ENCODE results near the gene PHACTR3.

Gene PHACTR3

GRCh38 chr20:59585714-59586409 lies 18.5 kb upstream of the PHACTR3 start:
- DNase-seq (ENCODE audit: low read depth) = no peak
- H3K4me3 ChIP-seq (ENCODE audit: low read depth, low read length) = no peak overlapping the region

- DNase-seq (ENCODE audit: low read depth) = no peak
These were observed 17.7 kb upstream of the PHACTR3 start for GRCh38 chr20:59586613-59587012.

GRCh38 chr20:59587570-59587969 lies 16.8 kb upstream of the PHACTR3 start:
- DNase-seq (ENCODE audit: low read depth) = no peak
- H3K4me3 ChIP-seq (ENCODE audit: low read depth, low read length) = no peak overlapping the region

More at GRCh38 chr20:59586613-59587012, 17.7 kb upstream of the PHACTR3 start:
- no peak overlapping the region for H3K4me3 ChIP-seq (ENCODE audit: low read depth, low read length)

GRCh38 chr20:59588236-59588855 lies 16.0 kb upstream of the PHACTR3 start:
- DNase-seq (ENCODE audit: low read depth) = no peak
- H3K4me3 ChIP-seq (ENCODE audit: low read depth, low read length) = no peak overlapping the region

- no peak overlapping the region for H3K4me3 ChIP-seq (ENCODE audit: low read depth, low read length)
- no peak for DNase-seq (ENCODE audit: low read depth)
These were observed 15.2 kb upstream of the PHACTR3 start for GRCh38 chr20:59589086-59589684.

GRCh38 chr20:59591061-59591460 lies 13.3 kb upstream of the PHACTR3 start:
- no peak overlapping the region for H3K4me3 ChIP-seq (ENCODE audit: low read depth, low read length)
- no peak for DNase-seq (ENCODE audit: low read depth)

GRCh38 chr20:59596690-59597089 lies 7.7 kb upstream of the PHACTR3 start:
- DNase-seq (ENCODE audit: low read depth) = no peak
- no peak overlapping the region for H3K4me3 ChIP-seq (ENCODE audit: low read depth, low read length)

- H3K4me3 ChIP-seq (ENCODE audit: low read depth, low read length) = no peak overlapping the region
- no peak for DNase-seq (ENCODE audit: low read depth)
These were observed 7.1 kb upstream of the PHACTR3 start for GRCh38 chr20:59597240-59597639.

- no peak for DNase-seq (ENCODE audit: low read depth)
- H3K4me3 ChIP-seq (ENCODE audit: low read depth, low read length) = no peak overlapping the region
These were observed 5.6 kb upstream of the PHACTR3 start for GRCh38 chr20:59598625-59599310.

GRCh38 chr20:59599941-59600340 lies 4.4 kb upstream of the PHACTR3 start:
- H3K4me3 ChIP-seq (ENCODE audit: low read depth, low read length) = no peak overlapping the region
- DNase-seq (ENCODE audit: low read depth) = no peak

GRCh38 chr20:59600472-59600871 lies 3.9 kb upstream of the PHACTR3 start:
- no peak for DNase-seq (ENCODE audit: low read depth)

GRCh38 chr20:59602546-59603080 lies 1.7 kb upstream of the PHACTR3 start:
- DNase-seq (ENCODE audit: low read depth) = no peak

More at GRCh38 chr20:59600472-59600871, 3.9 kb upstream of the PHACTR3 start:
- H3K4me3 ChIP-seq (ENCODE audit: low read depth, low read length) = no peak overlapping the region

GRCh38 chr20:59603176-59603575 lies 1.2 kb upstream of the PHACTR3 start:
- DNase-seq (ENCODE audit: low read depth) = no peak
- no peak overlapping the region for H3K4me3 ChIP-seq (ENCODE audit: low read depth, low read length)

More at GRCh38 chr20:59602546-59603080, 1.7 kb upstream of the PHACTR3 start:
- H3K4me3 ChIP-seq (ENCODE audit: low read depth, low read length) = no peak overlapping the region

GRCh38 chr20:59604741-59605600 lies 631 bp downstream of the PHACTR3 start:
- no peak overlapping the region for H3K4me3 ChIP-seq (ENCODE audit: low read depth, low read length)
- DNase-seq (ENCODE audit: low read depth) = no peak

- H3K4me3 ChIP-seq (ENCODE audit: low read depth, low read length) = no peak overlapping the region
- DNase-seq (ENCODE audit: low read depth) = no peak
These were observed 1.4 kb downstream of the PHACTR3 start for GRCh38 chr20:59605601-59606364.

GRCh38 chr20:59606566-59606965 lies 2.2 kb downstream of the PHACTR3 start:
- DNase-seq (ENCODE audit: low read depth) = no peak
- no peak overlapping the region for H3K4me3 ChIP-seq (ENCODE audit: low read depth, low read length)

- H3K4me3 ChIP-seq (ENCODE audit: low read depth, low read length) = no peak overlapping the region
- DNase-seq (ENCODE audit: low read depth) = no peak
These were observed 4.1 kb downstream of the PHACTR3 start for GRCh38 chr20:59608396-59608795.

GRCh38 chr20:59608871-59609270 lies 4.5 kb downstream of the PHACTR3 start:
- DNase-seq (ENCODE audit: low read depth) = no peak

More at GRCh38 chr20:59608871-59609270, 4.5 kb downstream of the PHACTR3 start:
- no peak overlapping the region for H3K4me3 ChIP-seq (ENCODE audit: low read depth, low read length)
